Keratinocyte (primary cell): ENCODE measurements around the gene FBXL13. TPM values are rescaled to one million over a fixed set of nuclear protein-coding genes. Genes with fewer than 3 reads are reported as not detected.

Source experiments
- DNase-seq: peaks from one replicate; pipeline ENCODE4 v3.0.0-alpha.2; 2011; ENCODE audit warnings: low read depth, missing footprints, low spot score
- FAIRE-seq: peaks from 2 replicates; lab custom pipeline; 2011; peaks lifted over from hg19 to GRCh38; lab: Jason Lieb, UNC
- H2AFZ ChIP-seq: 2 replicates; pipeline ENCODE4 v1.6.0; 2012; ENCODE audit warnings: low read length, control low read depth, inconsistent platforms; ENCODE audit not compliant: control insufficient read depth
- H3K27ac ChIP-seq: 2 replicates; pipeline ENCODE4 v1.5.1; 2011; ENCODE audit warnings: low read length; ENCODE audit not compliant: control insufficient read depth, insufficient read depth
- H3K27me3 ChIP-seq: 3 replicates; pipeline ENCODE4 v1.6.0; 2011; ENCODE audit warnings: low read length; ENCODE audit not compliant: control insufficient read depth, insufficient read depth; ENCODE audit errors: extremely low read depth
- H3K36me3 ChIP-seq, 2 experiments: 2 replicates in 1 of 2; 3 replicates in 1 of 2; pipeline ENCODE4 v1.5.1; 2011; ENCODE audit warnings: low read length in 2 of 2, mild to moderate bottlenecking in 1 of 2; ENCODE audit not compliant: control insufficient read depth in 2 of 2, insufficient read depth in 2 of 2; ENCODE audit errors: extremely low read depth in 1 of 2
- H3K4me1 ChIP-seq: 3 replicates; pipeline ENCODE4 v1.5.1; 2011; ENCODE audit warnings: low read length; ENCODE audit not compliant: control insufficient read depth, insufficient read depth; ENCODE audit errors: extremely low read depth
- H3K4me2 ChIP-seq: 3 replicates; pipeline ENCODE4 v1.6.0; 2011; ENCODE audit warnings: low read depth, low read length; ENCODE audit not compliant: control insufficient read depth, insufficient read depth; ENCODE audit errors: extremely low read depth
- H3K4me3 ChIP-seq, 3 experiments: fragments of 200-600 bp in 1 of 3; sonication (generic) in 1 of 3; 2 replicates in 2 of 3; 3 replicates in 1 of 3; pipeline ENCODE4 v1.5.1; 2011 to 2016; ENCODE audit warnings: low read length in 3 of 3, mild to moderate bottlenecking in 3 of 3, control low read depth in 2 of 3, inconsistent platforms in 1 of 3, low read depth in 1 of 3, mixed read lengths in 1 of 3, mixed run types in 1 of 3, moderate library complexity in 1 of 3; ENCODE audit not compliant: control insufficient read depth in 2 of 3, insufficient read depth in 2 of 3; ENCODE audit errors: extremely low read depth in 1 of 3
- H3K79me2 ChIP-seq: 2 replicates; pipeline ENCODE4 v1.6.0; 2012; ENCODE audit warnings: low read length; ENCODE audit not compliant: control insufficient read depth, insufficient read depth
- H3K9ac ChIP-seq: 3 replicates; pipeline ENCODE4 v1.6.0; 2011; ENCODE audit warnings: low read length; ENCODE audit not compliant: control insufficient read depth, insufficient read depth; ENCODE audit errors: extremely low read depth
- H3K9me1 ChIP-seq: 3 replicates; pipeline ENCODE4 v1.6.0; 2011; ENCODE audit warnings: low read length; ENCODE audit not compliant: control insufficient read depth, insufficient read depth; ENCODE audit errors: extremely low read depth
- H3K9me3 ChIP-seq: 2 replicates; pipeline ENCODE4 v1.5.1; 2012; ENCODE audit warnings: low read depth, low read length; ENCODE audit not compliant: control insufficient read depth
- H4K20me1 ChIP-seq: 3 replicates; pipeline ENCODE4 v1.6.0; 2011; ENCODE audit warnings: low read length; ENCODE audit not compliant: control insufficient read depth, insufficient read depth; ENCODE audit errors: extremely low read depth
- CTCF ChIP-seq, 3 experiments: IDR thresholded peaks in 1 of 3; conservative IDR thresholded peaks in 1 of 3; optimal IDR thresholded peaks in 1 of 3; 2 replicates in 2 of 3; 3 replicates in 1 of 3; pipeline versions ENCODE3 to v1.5.1; 2011; ENCODE audit warnings: low read length in 3 of 3, mild to moderate bottlenecking in 3 of 3, moderate library complexity in 2 of 3, control low read depth in 1 of 3, inconsistent platforms in 1 of 3; ENCODE audit not compliant: insufficient read depth in 2 of 3; ENCODE audit errors: extremely low read depth in 1 of 3
- EZH2 ChIP-seq: IDR thresholded peaks from one replicate; pipeline ENCODE4 v1.6.1; 2012; ENCODE audit warnings: inconsistent platforms, mild to moderate bottlenecking, low read length, moderate library complexity
- dilution Hi-C: fragments of 300-500 bp; cut with MboI; formaldehyde crosslinking; loops from one replicate; pipeline ENCODE4 v1.7.0; 2020; ENCODE audit warnings: low sequenced_read_pairs; ENCODE audit not compliant: extremely low pct_ligation_motif_present
- polyA plus RNA-seq, 5 experiments: library from polyadenylated mRNA; depleted of rRNA in 3 of 5; stranded (reverse) in 3 of 5; stranded (forward) in 1 of 5; unstranded in 1 of 5; fragments of >200 nt; gene quantifications; 1 replicate in 1 of 5; 2 replicates in 3 of 5; 3 replicates in 1 of 5; pipeline versions ENCODE4 v1.2.1 to v1.2.3, GENCODE V29; 2011 to 2012; ENCODE audit warnings: missing spikeins in 2 of 5, low read depth in 1 of 5, low replicate concordance in 1 of 5

The FBXL13 gene
- polyA plus RNA-seq, 1 donor (not counting 4 experiments of a cell fraction or from before 2014, with no cell fraction given) = 0.20 TPM

GRCh38 chr7:102953406-102953805 lies 121.2 kb downstream of the FBXL13 start:
- H3K9me3 ChIP-seq = no peaks in the 10 kb centered on the region
- FAIRE-seq = no peak
- no peaks in the 10 kb centered on the region for H3K79me2 ChIP-seq
- H3K27me3 ChIP-seq = no peaks in the 10 kb centered on the region
- H3K9me1 ChIP-seq = no peaks in the 10 kb centered on the region
- dilution Hi-C loops = no loop called here
- H2AFZ ChIP-seq = no peak overlapping the region
- H4K20me1 ChIP-seq = no peaks in the 10 kb centered on the region
- no peaks in the 10 kb centered on the region for H3K4me1 ChIP-seq
- no peak overlapping the region for H3K4me3 ChIP-seq
- no peaks in the 10 kb centered on the region for H3K36me3 ChIP-seq
- no peak overlapping the region for H3K27ac ChIP-seq
- H3K4me2 ChIP-seq = no peak overlapping the region
- no peak for DNase-seq
- TF ChIP-seq EZH2 (no peak), CTCF (optimal IDR thresholded peaks at IDR 0.05 in 1 of 3, IDR thresholded peaks at IDR 0.05 in 1 of 3, conservative IDR thresholded peaks at IDR 0.05 in 1 of 3; ENCODE audit: extremely low read depth in 1 of 3, insufficient read depth in 2 of 3, low read length in 3 of 3) (no peak)
- H3K9ac ChIP-seq = no peak overlapping the region

GRCh38 chr7:102951839-102952238 lies 122.8 kb downstream of the FBXL13 start:
- Histone ChIP-seq H3K36me3 (no peaks in the 10 kb centered on the region), H4K20me1 (no peaks in the 10 kb centered on the region), H3K27me3 (no peaks in the 10 kb centered on the region), H3K9me1 (no peaks in the 10 kb centered on the region), H2AFZ (no peak overlapping the region), H3K4me2 (no peak overlapping the region), H3K4me3 (no peak overlapping the region), H3K4me1 (no peaks in the 10 kb centered on the region), H3K27ac (no peak overlapping the region), H3K9ac (no peak overlapping the region), H3K79me2 (no peaks in the 10 kb centered on the region), H3K9me3 (no peaks in the 10 kb centered on the region)
- TF ChIP-seq EZH2 = no peak
- no peak for TF ChIP-seq CTCF (optimal IDR thresholded peaks at IDR 0.05 in 1 of 3, IDR thresholded peaks at IDR 0.05 in 1 of 3, conservative IDR thresholded peaks at IDR 0.05 in 1 of 3; ENCODE audit: extremely low read depth in 1 of 3, insufficient read depth in 2 of 3, low read length in 3 of 3)
- dilution Hi-C loops = no loop called here
- DNase-seq = no peak
- no peak for FAIRE-seq
